ENCODE data around the gene KCNIP1. TPM values are rescaled to one million over a fixed set of nuclear protein-coding genes. Genes with fewer than 3 reads are reported as not detected.

Gene KCNIP1
- total RNA-seq, 1 experiment from 2014 or later: not detected

- CTCF ChIA-PET: no interaction called here
- in situ Hi-C loops (cut with HindIII; ENCODE audit: low pct_unique_long_range_greater_than_20kb, low sequenced_read_pairs): no loop called here
- no peak overlapping the region for H3K4me3 ChIP-seq (ENCODE audit: low read depth in 2 of 2, low read length in 2 of 2)
Observed at GRCh38 chr5:170538096-170538465, 34.3 kb downstream of the KCNIP1 start.

DNA sequence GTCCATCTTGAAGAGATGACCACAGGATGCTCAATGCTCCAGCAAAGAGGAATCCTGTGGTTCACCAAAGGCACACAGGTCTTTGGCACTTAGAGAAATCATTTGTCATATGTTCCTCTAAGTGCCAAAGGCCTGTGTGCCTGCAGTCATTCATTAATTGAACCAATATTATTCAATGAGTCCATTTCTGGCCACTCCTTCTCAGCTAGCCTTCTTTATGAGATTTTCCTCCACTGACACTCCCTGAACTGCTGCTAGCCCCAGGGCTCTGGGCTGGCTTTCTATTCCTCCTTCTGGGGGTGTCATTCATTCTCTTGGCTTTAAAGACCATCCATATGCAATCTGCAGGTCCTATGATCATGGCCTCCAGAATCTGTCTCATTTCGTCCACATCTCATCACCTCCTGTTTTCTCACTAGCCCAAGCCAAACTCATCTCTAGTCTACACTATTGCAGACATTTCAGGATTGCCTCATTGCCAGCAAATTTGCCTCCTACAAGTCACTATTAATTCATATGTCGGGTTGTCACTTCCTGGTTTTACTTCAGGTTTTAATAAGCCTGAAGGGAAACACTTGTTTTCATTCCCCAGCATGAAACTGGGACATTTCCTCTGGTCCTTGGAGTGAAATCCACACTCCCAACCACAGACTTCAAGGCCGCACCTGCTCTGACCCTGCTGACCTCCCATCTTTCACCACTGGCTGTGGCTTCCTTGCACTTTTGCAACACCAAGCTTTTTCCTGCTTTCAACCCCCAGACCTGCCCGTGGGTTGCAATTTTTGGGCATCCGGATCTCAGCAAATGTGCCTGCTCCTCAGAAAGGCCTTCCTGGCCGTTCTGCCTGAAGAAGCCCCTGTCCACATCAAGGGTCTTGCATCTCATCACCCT, 35.1 kb downstream of the KCNIP1 start:
- Histone ChIP-seq H3K4me3 (ENCODE audit: low read depth in 2 of 2, low read length in 2 of 2) (no peak overlapping the region), H3K27ac (ENCODE audit: low read length) (no peak overlapping the region), H3K4me1 (ENCODE audit: control insufficient read depth, insufficient read depth, low read length) (no peaks in the 10 kb centered on the region), H3K36me3 (ENCODE audit: control insufficient read depth, insufficient read depth, low read length) (no peaks in the 10 kb centered on the region), H3K9me3 (ENCODE audit: control insufficient read depth, insufficient read depth, low read depth, low read length) (no peaks in the 10 kb centered on the region), H3K27me3 (ENCODE audit: control insufficient read depth, insufficient read depth, low read length) (no peaks in the 10 kb centered on the region; the same call in 1 of the 2 replicates)
- DNase-seq (ENCODE audit: low read depth, low spot score) (no peak), ATAC-seq (no peak)
- TF ChIP-seq POLR2AphosphoS5 (IDR thresholded peaks at IDR 0.05; ENCODE audit: low read depth, low read length): no peak
- TF ChIP-seq, protein P1, sequence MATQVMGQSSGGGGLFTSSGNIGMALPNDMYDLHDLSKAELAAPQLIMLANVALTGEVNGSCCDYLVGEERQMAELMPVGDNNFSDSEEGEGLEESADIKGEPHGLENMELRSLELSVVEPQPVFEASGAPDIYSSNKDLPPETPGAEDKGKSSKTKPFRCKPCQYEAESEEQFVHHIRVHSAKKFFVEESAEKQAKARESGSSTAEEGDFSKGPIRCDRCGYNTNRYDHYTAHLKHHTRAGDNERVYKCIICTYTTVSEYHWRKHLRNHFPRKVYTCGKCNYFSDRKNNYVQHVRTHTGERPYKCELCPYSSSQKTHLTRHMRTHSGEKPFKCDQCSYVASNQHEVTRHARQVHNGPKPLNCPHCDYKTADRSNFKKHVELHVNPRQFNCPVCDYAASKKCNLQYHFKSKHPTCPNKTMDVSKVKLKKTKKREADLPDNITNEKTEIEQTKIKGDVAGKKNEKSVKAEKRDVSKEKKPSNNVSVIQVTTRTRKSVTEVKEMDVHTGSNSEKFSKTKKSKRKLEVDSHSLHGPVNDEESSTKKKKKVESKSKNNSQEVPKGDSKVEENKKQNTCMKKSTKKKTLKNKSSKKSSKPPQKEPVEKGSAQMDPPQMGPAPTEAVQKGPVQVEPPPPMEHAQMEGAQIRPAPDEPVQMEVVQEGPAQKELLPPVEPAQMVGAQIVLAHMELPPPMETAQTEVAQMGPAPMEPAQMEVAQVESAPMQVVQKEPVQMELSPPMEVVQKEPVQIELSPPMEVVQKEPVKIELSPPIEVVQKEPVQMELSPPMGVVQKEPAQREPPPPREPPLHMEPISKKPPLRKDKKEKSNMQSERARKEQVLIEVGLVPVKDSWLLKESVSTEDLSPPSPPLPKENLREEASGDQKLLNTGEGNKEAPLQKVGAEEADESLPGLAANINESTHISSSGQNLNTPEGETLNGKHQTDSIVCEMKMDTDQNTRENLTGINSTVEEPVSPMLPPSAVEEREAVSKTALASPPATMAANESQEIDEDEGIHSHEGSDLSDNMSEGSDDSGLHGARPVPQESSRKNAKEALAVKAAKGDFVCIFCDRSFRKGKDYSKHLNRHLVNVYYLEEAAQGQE (IDR thresholded peaks at IDR 0.05; ENCODE audit: insufficient read depth in 1 of 2, low read depth in 2 of 2, low read length in 1 of 2): no peak
- in situ Hi-C loops (cut with HindIII; ENCODE audit: low pct_unique_long_range_greater_than_20kb, low sequenced_read_pairs) (no loop called here), intact Hi-C loops (cut with micrococcal nuclease; ENCODE audit: unreplicated experiment) (no loop called here)
- POLR2A ChIA-PET: no interaction called here
- BruUV-seq (replicated peaks): no TSS peak
- CTCF ChIA-PET: no interaction called here

More at GRCh38 chr5:170538096-170538465, 34.3 kb downstream of the KCNIP1 start:
- Histone ChIP-seq H3K27me3 (ENCODE audit: control insufficient read depth, insufficient read depth, low read length) (no peaks in the 10 kb centered on the region; the same call in 1 of the 2 replicates), H3K27ac (ENCODE audit: low read length) (no peak overlapping the region), H3K9me3 (ENCODE audit: control insufficient read depth, insufficient read depth, low read depth, low read length) (no peaks in the 10 kb centered on the region), H3K36me3 (ENCODE audit: control insufficient read depth, insufficient read depth, low read length) (no peaks in the 10 kb centered on the region), H3K4me1 (ENCODE audit: control insufficient read depth, insufficient read depth, low read length) (no peaks in the 10 kb centered on the region)
- TF ChIP-seq SIN3A (IDR thresholded peaks at IDR 0.05; ENCODE audit: borderline replicate concordance, insufficient read depth, low read depth, low read length): no peak
- TF ChIP-seq, protein P1 (IDR thresholded peaks at IDR 0.05; ENCODE audit: insufficient read depth in 1 of 2, low read depth in 2 of 2, low read length in 1 of 2): no peak
- TF ChIP-seq POLR2AphosphoS5 (IDR thresholded peaks at IDR 0.05; ENCODE audit: low read depth, low read length): no peak
- no peak for TF ChIP-seq CTCF (IDR thresholded peaks at IDR 0.05)
- TF ChIP-seq TCF7L2 (IDR thresholded peaks at IDR 0.05; ENCODE audit: low read depth, low read length): no peak
- POLR2A ChIA-PET: no interaction called here
- intact Hi-C loops (cut with micrococcal nuclease; ENCODE audit: unreplicated experiment): no loop called here
- DNase-seq (ENCODE audit: low read depth, low spot score) (no peak), ATAC-seq (no peak)
- no TSS peak for BruUV-seq (replicated peaks)

Data from Panc1 (cell line).